Colonic mucosa (tissue), 4 donors: Measurements from ENCODE around the gene ULK3. TPM values are rescaled to one million over a fixed set of nuclear protein-coding genes. Genes with fewer than 3 reads are reported as not detected.

ENCODE experiments used
- DNase-seq: peaks from one replicate; pipeline ENCODE4 v3.0.0-alpha.2; 2020
- H3K27ac ChIP-seq: fragments of 200-600 bp; one replicate; pipeline ENCODE4 v1.8.0; 2021
- H3K27me3 ChIP-seq: fragments of 200-600 bp; one replicate; pipeline ENCODE4 v1.8.0; 2021
- H3K36me3 ChIP-seq: fragments of 200-600 bp; one replicate; pipeline ENCODE4 v1.8.0; 2021
- H3K4me1 ChIP-seq: fragments of 200-600 bp; one replicate; pipeline ENCODE4 v1.8.0; 2021; ENCODE audit warnings: mild to moderate bottlenecking
- H3K4me3 ChIP-seq: fragments of 200-600 bp; one replicate; pipeline ENCODE4 v1.8.0; 2021
- H3K9ac ChIP-seq, 2 donors: one replicate each; pipeline ENCODE4 v1.7.0; 2013; ENCODE audit warnings: control low read depth in 2 of 2, low read depth in 2 of 2, low read length in 2 of 2
- H3K9me3 ChIP-seq: fragments of 200-600 bp; one replicate; pipeline ENCODE4 v1.8.0; 2021
- CTCF ChIP-seq: fragments of 200-600 bp; IDR thresholded peaks from one replicate; pipeline ENCODE4 v1.8.0; 2022; ENCODE audit warnings: antibody characterized with exemption, mild to moderate bottlenecking
- intact Hi-C: fragments of 100-400 bp; cut with DNase I; formaldehyde crosslinking; loops from one replicate; pipeline ENCODE4 v1.14.1; 2022
- total RNA-seq, 2 donors: library from RNA; stranded (reverse); fragmentation: NEBNext Ultra II Directional in 1 of 2; extraction: Animal tissue kit (Norgen Biotek cat#: 25700) in 1 of 2; gene quantifications; one replicate each; pipeline ENCODE4 v1.2.1, GENCODE V29; 2021
- donor health status: healthy.
- donor health status: DM: no; HTN: no; CAD: no.
- donor health status: DM: no; HTN: no; CAD: no.

ULK3 gene
- total RNA-seq, 2 donors from 2014 or later = 45.6 to 50.7 TPM

- no peak for DNase-seq
- peaks cover 17% of the 10 kb centered on the region for H3K4me1 ChIP-seq
- H3K36me3 ChIP-seq = no peaks in the 10 kb centered on the region
- intact Hi-C loops = loop anchor here (5.0 kb wide), 2 partner anchors 63 to 67 kb away; no protein-coding TSS in a partner anchor
- no peaks in the 10 kb centered on the region for H3K27me3 ChIP-seq
- TF ChIP-seq CTCF = no peak
- no peak overlapping the region for H3K4me3 ChIP-seq
- H3K27ac ChIP-seq = no peak overlapping the region
- no peak overlapping the region for H3K9ac ChIP-seq
- H3K9me3 ChIP-seq = no peaks in the 10 kb centered on the region
These were observed 3.2 kb downstream of the ULK3 start for GRCh38 chr15:74839526-74840395.

DNA sequence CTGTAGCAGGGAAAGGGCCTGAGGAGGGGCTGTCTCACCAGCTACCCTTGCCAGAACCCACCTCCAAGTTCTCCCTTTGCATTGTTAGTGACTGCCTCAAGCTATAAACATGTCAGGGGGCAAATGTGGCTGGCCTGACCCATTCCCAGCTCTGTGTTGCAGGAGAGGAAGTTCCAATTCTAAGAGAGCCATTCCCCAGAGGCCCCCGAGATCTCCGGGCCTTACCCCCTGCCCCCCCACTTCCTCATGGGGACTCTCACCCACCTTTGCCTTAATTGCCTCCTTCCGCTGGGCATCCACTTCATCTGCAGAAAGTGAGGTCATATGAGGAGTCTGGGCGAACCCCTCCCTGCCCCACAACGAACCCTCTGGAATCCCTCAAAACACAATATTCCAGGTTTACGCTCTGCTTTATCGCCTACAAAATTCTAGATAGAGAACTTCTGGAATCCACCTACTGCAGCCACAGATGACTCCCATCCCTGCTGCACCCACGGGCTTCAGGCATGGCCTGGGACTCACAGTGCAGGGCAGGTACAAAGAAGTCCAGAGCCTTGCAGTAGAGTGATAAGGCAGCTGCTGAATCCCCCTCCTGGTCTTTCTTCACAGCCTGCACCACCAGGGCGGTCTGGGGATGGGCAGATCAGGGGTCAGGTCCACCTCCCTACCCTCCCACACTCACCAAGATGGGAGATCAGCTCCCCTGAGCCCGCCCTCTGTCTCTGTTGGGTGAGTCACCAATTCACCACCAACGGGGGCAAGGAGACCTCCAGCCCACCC lies 4.0 kb downstream of the ULK3 start:
- Histone ChIP-seq H3K9me3 (no peaks in the 10 kb centered on the region), H3K4me1 (peaks cover 17% of the 10 kb centered on the region), H3K27ac (no peak overlapping the region), H3K9ac (no peak overlapping the region), H3K27me3 (no peaks in the 10 kb centered on the region), H3K36me3 (no peaks in the 10 kb centered on the region), H3K4me3 (no peak overlapping the region)
- TF ChIP-seq CTCF = no peak
- intact Hi-C loops = loop anchor here (5.0 kb wide), 1 partner anchor 67 kb away; no protein-coding TSS in a partner anchor
- no peak for DNase-seq

GRCh38 chr15:74838137-74838516 lies 4.8 kb downstream of the ULK3 start:
- no peak overlapping the region for H3K9ac ChIP-seq
- no peaks in the 10 kb centered on the region for H3K36me3 ChIP-seq
- peaks cover 10% of the 10 kb centered on the region for H3K4me1 ChIP-seq
- H3K9me3 ChIP-seq = no peaks in the 10 kb centered on the region
- H3K27ac ChIP-seq = no peak overlapping the region
- DNase-seq = no peak
- no peak overlapping the region for H3K4me3 ChIP-seq
- intact Hi-C loops = loop anchor here (5.0 kb wide), 1 partner anchor 66 kb away; no protein-coding TSS in a partner anchor
- H3K27me3 ChIP-seq = no peaks in the 10 kb centered on the region
- TF ChIP-seq CTCF = no peak

GRCh38 chr15:74837482-74838136 lies 5.3 kb downstream of the ULK3 start:
- Histone ChIP-seq H3K27ac (no peak overlapping the region), H3K27me3 (no peaks in the 10 kb centered on the region), H3K36me3 (no peaks in the 10 kb centered on the region), H3K4me1 (peaks cover 10% of the 10 kb centered on the region), H3K9ac (no peak overlapping the region), H3K4me3 (no peak overlapping the region), H3K9me3 (no peaks in the 10 kb centered on the region)
- no peak for TF ChIP-seq CTCF
- intact Hi-C loops = loop anchor here (5.0 kb wide), 1 partner anchor 65 kb away; no protein-coding TSS in a partner anchor
- DNase-seq = no peak

DNA sequence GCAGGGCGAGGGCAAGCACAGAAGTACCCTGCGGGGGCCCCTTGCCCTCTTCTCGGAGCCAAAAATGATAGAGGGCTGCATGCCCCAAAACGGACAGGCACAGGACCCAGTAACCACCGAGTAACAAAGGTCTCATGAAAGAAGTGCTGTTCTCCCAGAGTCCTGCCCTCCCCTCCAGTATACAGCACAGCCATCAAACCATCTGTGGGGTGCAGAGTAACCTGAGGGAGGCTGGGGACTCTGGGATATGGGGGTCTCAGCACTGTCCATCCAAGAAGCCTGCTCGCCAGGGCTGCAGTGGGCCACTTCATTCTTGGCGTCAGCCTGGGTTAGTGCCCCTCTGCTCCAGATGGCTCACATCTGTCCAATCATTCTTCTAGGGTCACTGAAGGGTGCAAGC lies 6.1 kb downstream of the ULK3 start:
- no peak for TF ChIP-seq CTCF
- H3K27me3 ChIP-seq = no peaks in the 10 kb centered on the region
- no peak overlapping the region for H3K27ac ChIP-seq
- DNase-seq = no peak
- H3K36me3 ChIP-seq = no peaks in the 10 kb centered on the region
- no peaks in the 10 kb centered on the region for H3K9me3 ChIP-seq
- no peak overlapping the region for H3K9ac ChIP-seq
- intact Hi-C loops = loop anchor here (5.0 kb wide), 1 partner anchor 65 kb away; no protein-coding TSS in a partner anchor
- H3K4me3 ChIP-seq = no peak overlapping the region
- peaks cover 8% of the 10 kb centered on the region for H3K4me1 ChIP-seq
